Measurements from ENCODE around the gene PADI4. TPM values are rescaled to one million over a fixed set of nuclear protein-coding genes. Genes with fewer than 3 reads are reported as not detected.

The PADI4 gene
- total and polyA plus RNA-seq, 2 of the 4 experiments (the other 2 are of a cell fraction) = not detected

- BruUV-seq (replicated peaks) = no TSS peak
- Histone ChIP-seq H2AFZ (replicated peaks; ENCODE audit: low read length, poor library complexity) (no peak overlapping the region), H2AK5ac (ENCODE audit: low read depth, low read length) (no peak overlapping the region), H3K4me2 (ENCODE audit: low read depth, low read length) (no peak overlapping the region), H3K27ac (ENCODE audit: insufficient read depth, low read length) (no peak overlapping the region), H4K20me1 (ENCODE audit: insufficient read depth, low read length) (peaks cover 4% of the 10 kb centered on the region; the same call in 1 of the 2 replicates), H4K91ac (ENCODE audit: insufficient read depth, low read depth, low read length) (no peak overlapping the region), H2BK15ac (ENCODE audit: low read depth, low read length) (no peak overlapping the region), H3K79me1 (ENCODE audit: low read depth in 1 of 2, low read length in 2 of 2) (no peaks in the 10 kb centered on the region), H3K4ac (ENCODE audit: low read depth, low read length) (no peak overlapping the region), H3K9ac (ENCODE audit: low read depth, low read length) (no peak overlapping the region), H3K18ac (ENCODE audit: low read depth, low read length) (no peak overlapping the region), H3K36me3 (ENCODE audit: control insufficient read depth, insufficient read depth, low read length) (no peaks in the 10 kb centered on the region), H4K8ac (ENCODE audit: low read depth in 2 of 2, low read length in 2 of 2) (no peak overlapping the region), H3K14ac (replicated peaks; ENCODE audit: low read depth, low read length) (no peak overlapping the region), H3K23ac (ENCODE audit: low read depth, low read length) (no peak overlapping the region), H3K4me1 (ENCODE audit: control insufficient read depth, insufficient read depth, low read length) (peaks cover 7% of the 10 kb centered on the region), H4K5ac (ENCODE audit: low read depth, low read length) (no peak overlapping the region), H3K9me1 (ENCODE audit: insufficient read depth, low read length) (no peaks in the 10 kb centered on the region; the same call in 1 of the 2 replicates), H2BK120ac (ENCODE audit: low read depth, low read length) (no peak overlapping the region), H2BK5ac (ENCODE audit: low read depth, low read length, poor library complexity, severe bottlenecking) (no peak overlapping the region), H2AK9ac (replicated peaks; ENCODE audit: low read depth, low read length, poor library complexity) (no peak overlapping the region), H3K9me3 (ENCODE audit: control insufficient read depth, insufficient read depth, low read length) (no peaks in the 10 kb centered on the region; the same call in 1 of the 2 replicates), H2BK20ac (ENCODE audit: low read depth, low read length) (no peak overlapping the region), H3K56ac (ENCODE audit: extremely low read depth, insufficient read depth, low read length) (no peak overlapping the region), H3K4me3 (ENCODE audit: insufficient read depth, low read depth, low read length) (no peak overlapping the region), H3K27me3 (ENCODE audit: control insufficient read depth, insufficient read depth, low read length) (peaks cover 13% of the 10 kb centered on the region)
- POLR2A ChIA-PET (ENCODE audit: unreplicated experiment) = no interaction called here
- ATAC-seq (ENCODE audit: low read depth) (no peak), DNase-seq (no peak)
- intact Hi-C loops (cut with micrococcal nuclease) (no loop called here), dilution Hi-C loops (cut with HindIII; ENCODE audit: low sequenced_read_pairs, unreplicated experiment) (no loop called here), in situ Hi-C loops (cut with MboI; ENCODE audit: low sequenced_read_pairs) (no loop called here)
- CTCF ChIA-PET = no interaction called here
- TF ChIP-seq MAFK (IDR thresholded peaks at IDR 0.05; ENCODE audit: low read depth, low read length) (no peak), CTCF (conservative IDR thresholded peaks at IDR 0.05; ENCODE audit: low read depth, low read length) (no peak), NFE2L2 (IDR thresholded peaks at IDR 0.05; ENCODE audit: low read depth, low read length) (no peak), FOS (IDR thresholded peaks at IDR 0.05; ENCODE audit: low read depth, low read length) (no peak), MXI1 (IDR thresholded peaks at IDR 0.05; ENCODE audit: borderline replicate concordance, low read depth, low read length) (no peak), RFX5 (IDR thresholded peaks at IDR 0.05; ENCODE audit: low read depth, low read length) (no peak), ELK1 (IDR thresholded peaks at IDR 0.05; ENCODE audit: borderline replicate concordance, low read depth, low read length) (no peak), RCOR1 (IDR thresholded peaks at IDR 0.05; ENCODE audit: insufficient replicate concordance, low read length) (no peak), RAD21 (IDR thresholded peaks at IDR 0.05; ENCODE audit: low read length) (no peak), SMC3 (IDR thresholded peaks at IDR 0.05; ENCODE audit: low read depth, low read length) (no peak), BHLHE40 (IDR thresholded peaks at IDR 0.05; ENCODE audit: low read depth, low read length) (no peak), CEBPB (IDR thresholded peaks at IDR 0.05; ENCODE audit: low read depth, low read length) (no peak), CHD1 (IDR thresholded peaks at IDR 0.05; ENCODE audit: low read depth, low read length) (no peak), MAZ (IDR thresholded peaks at IDR 0.05; ENCODE audit: borderline replicate concordance, low read depth, low read length) (no peak), POLR2A (IDR thresholded peaks at IDR 0.05; ENCODE audit: low read depth, low read length) (no peak)
- TF ChIP-seq, protein P1, sequence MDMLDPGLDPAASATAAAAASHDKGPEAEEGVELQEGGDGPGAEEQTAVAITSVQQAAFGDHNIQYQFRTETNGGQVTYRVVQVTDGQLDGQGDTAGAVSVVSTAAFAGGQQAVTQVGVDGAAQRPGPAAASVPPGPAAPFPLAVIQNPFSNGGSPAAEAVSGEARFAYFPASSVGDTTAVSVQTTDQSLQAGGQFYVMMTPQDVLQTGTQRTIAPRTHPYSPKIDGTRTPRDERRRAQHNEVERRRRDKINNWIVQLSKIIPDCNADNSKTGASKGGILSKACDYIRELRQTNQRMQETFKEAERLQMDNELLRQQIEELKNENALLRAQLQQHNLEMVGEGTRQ (IDR thresholded peaks at IDR 0.05; ENCODE audit: low read depth, low read length) = no peak
- WGBS, 2 experiments (ENCODE audit: extremely low coverage in 2 of 2, insufficient read length in 1 of 2) = 67% methylated on average over 2 of the region's 5 CpGs; no CpG with 5 or more reads in 1 of the 2 experiments
These were observed 47.3 kb upstream of the PADI4 start for GRCh38 chr1:17260738-17261137.

Data from IMR-90 (cell line).